Thymus (tissue), 11 donors: ENCODE measurements around the gene ABCG1. TPM values are rescaled to one million over a fixed set of nuclear protein-coding genes. Genes with fewer than 3 reads are reported as not detected.

Source experiments
- DNase-seq, 9 donors: peaks; one replicate each; pipeline ENCODE4 v3.0.0-alpha.2; 2013; ENCODE audit warnings: low spot score in 9 of 9, low read depth in 6 of 9, missing footprints in 1 of 9
- H3K27ac ChIP-seq, 2 donors: one replicate each; pipeline ENCODE4 v1.5.1; 2013; ENCODE audit warnings: control low read depth in 1 of 2, low read depth in 1 of 2, low read length in 1 of 2, mild to moderate bottlenecking in 1 of 2, moderate library complexity in 1 of 2
- H3K27me3 ChIP-seq, 2 donors: one replicate each; pipeline ENCODE4 v1.5.1; 2013; ENCODE audit warnings: low read length in 1 of 2; ENCODE audit not compliant: control insufficient read depth in 2 of 2, insufficient read depth in 1 of 2
- H3K36me3 ChIP-seq, 2 donors: one replicate each; pipeline ENCODE4 v1.5.1; 2013; ENCODE audit warnings: low read length in 1 of 2, mild to moderate bottlenecking in 1 of 2, moderate library complexity in 1 of 2; ENCODE audit not compliant: control insufficient read depth in 2 of 2, insufficient read depth in 2 of 2
- H3K4me1 ChIP-seq, 2 donors: one replicate each; pipeline ENCODE4 v1.5.1; 2013; ENCODE audit warnings: low read length in 2 of 2; ENCODE audit not compliant: control insufficient read depth in 2 of 2, insufficient read depth in 2 of 2
- H3K4me3 ChIP-seq, 2 donors: one replicate each; pipeline ENCODE4 v1.5.1; 2013; ENCODE audit warnings: low read length in 2 of 2, control low read depth in 1 of 2, mild to moderate bottlenecking in 1 of 2
- H3K9me3 ChIP-seq, 2 donors: one replicate each; pipeline ENCODE4 v1.5.1; 2013; ENCODE audit warnings: low read length in 1 of 2, mild to moderate bottlenecking in 1 of 2; ENCODE audit not compliant: control insufficient read depth in 2 of 2, insufficient read depth in 1 of 2
- WGBS: extraction: QIAGEN DNeasy Blood & Tissue Kit; methylation state at CpG from one replicate; pipeline ENCODE4 v1.1.7; 2013; 5-methylcytosine and 5-hydroxymethylcytosine counted together
- polyA plus RNA-seq: library from polyadenylated mRNA; stranded (reverse); fragments of 200-250 nt; gene quantifications from one replicate; pipeline ENCODE4 v1.2.3, GENCODE V29; 2013
- total RNA-seq: library from RNA; stranded (reverse); fragments of 120-200 nt; gene quantifications from one replicate; pipeline ENCODE4 v1.2.4, GENCODE V29; 2013
- donor health status: healthy.

Gene ABCG1
- total and polyA plus RNA-seq, 2 donors: 20.5 to 28.8 TPM

DNA sequence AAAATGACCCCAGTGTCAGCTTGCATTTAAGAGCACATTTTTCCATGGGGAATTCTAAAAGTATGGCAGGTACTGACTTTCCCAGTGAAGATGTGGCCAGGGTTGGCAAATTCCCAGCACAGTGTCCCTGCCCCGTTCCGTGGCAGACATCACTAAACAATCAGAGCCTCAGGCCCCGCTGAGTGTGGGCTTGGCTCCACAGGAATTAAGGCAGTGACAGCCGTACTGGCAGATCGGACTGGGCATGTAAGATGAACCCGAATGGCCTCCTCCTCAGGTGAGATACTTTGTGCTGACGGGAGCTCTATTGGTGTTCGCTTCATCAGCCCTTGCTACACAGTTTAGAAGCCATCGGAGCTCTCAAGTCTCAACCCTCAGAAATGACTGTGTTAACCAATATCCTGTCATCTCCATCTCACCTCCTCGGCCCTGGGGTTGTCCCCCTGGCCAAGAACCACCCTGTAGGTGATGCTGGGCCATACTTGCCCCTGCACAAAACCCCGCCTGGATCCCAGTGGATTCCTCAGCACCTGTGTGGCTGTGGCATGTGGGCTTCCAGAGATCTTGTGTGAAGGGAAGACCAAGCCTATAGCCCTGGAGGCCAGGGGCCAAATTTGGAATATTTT is 29.0 kb upstream of the ABCG1 start:
- no peaks in the 10 kb centered on the region for H3K27me3 ChIP-seq
- no peaks in the 10 kb centered on the region for H3K36me3 ChIP-seq
- no peak overlapping the region for H3K27ac ChIP-seq
- no peak overlapping the region for H3K4me3 ChIP-seq
- peaks cover 0 to 4% of the 10 kb centered on the region in 2 donors for H3K9me3 ChIP-seq
- 83% methylated on average over 11 of the region's 11 CpGs for WGBS
- peaks cover 45 to 79% of the 10 kb centered on the region in 2 donors for H3K4me1 ChIP-seq
- peak in 1 of 9 donors; percentile 26 for DNase-seq

DNA sequence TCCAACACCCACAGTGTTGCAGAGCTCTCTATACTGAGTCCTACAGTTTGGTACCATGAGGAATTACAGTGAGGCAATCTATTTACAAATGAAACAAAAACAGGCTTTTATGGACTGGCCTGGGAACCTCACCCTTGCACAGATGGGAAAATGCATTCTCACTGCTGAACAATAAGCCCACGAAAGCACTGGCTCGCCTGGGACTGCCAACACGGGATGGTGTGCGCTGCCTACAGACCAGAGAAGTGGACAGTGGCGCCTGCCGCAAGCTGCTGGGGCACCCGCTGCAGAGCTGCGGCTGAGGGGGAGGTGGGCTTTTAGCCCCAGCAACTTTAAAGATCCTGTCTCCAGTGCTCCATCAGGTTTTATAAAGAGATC is 28.5 kb upstream of the ABCG1 start:
- H3K27ac ChIP-seq: no peak overlapping the region
- H3K9me3 ChIP-seq: peaks cover 0 to 4% of the 10 kb centered on the region in 2 donors
- H3K4me3 ChIP-seq: no peak overlapping the region
- WGBS: 97% methylated on average over 8 of the region's 8 CpGs
- no peak for DNase-seq
- H3K27me3 ChIP-seq: no peaks in the 10 kb centered on the region
- H3K4me1 ChIP-seq: peaks cover 47 to 84% of the 10 kb centered on the region in 2 donors
- no peaks in the 10 kb centered on the region for H3K36me3 ChIP-seq

DNA sequence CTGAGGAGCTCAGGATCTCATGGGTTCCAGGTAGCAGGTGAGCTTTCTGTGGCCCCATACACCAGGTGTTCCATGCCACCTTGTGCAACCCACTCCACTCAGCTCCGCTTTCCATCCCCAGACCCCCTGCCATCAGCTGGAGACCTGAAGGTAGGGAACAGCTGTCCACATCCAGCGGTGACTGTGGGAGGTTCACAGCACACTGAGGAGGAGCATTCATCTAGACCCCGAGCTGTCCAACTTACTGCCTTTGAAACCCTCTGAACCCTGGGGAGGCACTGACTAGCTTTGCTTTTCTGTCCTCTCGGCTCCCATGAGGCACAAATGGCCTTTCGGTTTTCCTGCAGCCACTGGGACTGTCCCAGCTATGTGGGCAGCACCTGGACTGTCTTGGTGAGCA is 27.9 kb upstream of the ABCG1 start:
- 97% methylated on average over 5 of the region's 5 CpGs for WGBS
- H3K4me3 ChIP-seq: no peak overlapping the region

DNA sequence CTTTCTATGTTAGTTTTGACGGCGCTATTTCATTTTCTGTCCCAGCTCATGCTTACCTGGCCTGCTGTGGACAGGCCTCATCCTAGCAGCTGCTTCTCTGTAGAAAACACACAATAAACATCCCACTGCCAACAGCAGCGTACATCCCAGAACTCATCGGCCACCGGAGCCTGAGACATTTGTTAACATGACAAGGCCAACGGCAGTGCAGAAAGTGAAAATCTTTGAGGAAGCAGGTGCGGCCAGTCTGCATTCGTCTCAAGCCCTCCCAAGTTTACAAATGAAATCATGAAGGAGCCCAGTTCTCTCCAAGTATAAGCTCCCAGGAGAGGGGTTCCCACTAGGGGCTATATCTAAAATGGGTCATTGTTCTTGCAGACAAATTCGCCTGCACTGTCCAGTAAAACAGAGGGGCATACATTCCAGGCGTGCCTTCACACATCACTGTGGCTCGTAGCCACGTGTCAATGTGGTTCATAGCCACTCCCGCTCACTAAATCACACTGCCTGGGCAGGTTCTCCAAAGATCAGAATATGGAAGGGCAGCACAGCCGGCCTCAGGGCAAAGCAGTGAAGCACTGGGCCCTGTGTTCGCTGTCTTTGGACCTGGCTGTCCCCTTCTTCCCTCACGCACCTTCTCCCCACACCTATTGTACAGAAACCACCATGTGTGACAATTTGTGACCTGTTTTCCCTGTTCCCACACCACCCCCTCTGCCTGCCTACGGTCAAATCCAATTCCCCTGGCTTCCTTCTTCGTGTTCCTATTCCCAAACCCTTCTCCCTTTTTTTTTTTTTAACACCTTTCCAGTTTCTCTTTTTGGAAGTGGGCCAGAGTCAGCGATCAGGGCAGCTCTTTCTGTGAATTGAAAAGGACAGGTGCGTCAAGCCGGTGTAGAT is 27.0 kb upstream of the ABCG1 start:
- no peaks in the 10 kb centered on the region for H3K36me3 ChIP-seq
- peak in 1 of 9 donors; percentile 57 for DNase-seq
- peaks cover 43 to 82% of the 10 kb centered on the region in 2 donors for H3K4me1 ChIP-seq
- H3K4me3 ChIP-seq: no peak overlapping the region
- H3K27me3 ChIP-seq: no peaks in the 10 kb centered on the region
- 57% methylated on average over 21 of the region's 21 CpGs for WGBS
- no peak overlapping the region for H3K27ac ChIP-seq
- H3K9me3 ChIP-seq: peaks cover 0 to 2% of the 10 kb centered on the region in 2 donors

More for the DNA sequence above, 27.9 kb upstream of the ABCG1 start:
- H3K4me1 ChIP-seq: peaks cover 47 to 87% of the 10 kb centered on the region in 2 donors
- no peak overlapping the region for H3K27ac ChIP-seq
- H3K36me3 ChIP-seq: no peaks in the 10 kb centered on the region
- H3K9me3 ChIP-seq: peaks cover 0 to 4% of the 10 kb centered on the region in 2 donors
- H3K27me3 ChIP-seq: no peaks in the 10 kb centered on the region
- no peak for DNase-seq

DNA sequence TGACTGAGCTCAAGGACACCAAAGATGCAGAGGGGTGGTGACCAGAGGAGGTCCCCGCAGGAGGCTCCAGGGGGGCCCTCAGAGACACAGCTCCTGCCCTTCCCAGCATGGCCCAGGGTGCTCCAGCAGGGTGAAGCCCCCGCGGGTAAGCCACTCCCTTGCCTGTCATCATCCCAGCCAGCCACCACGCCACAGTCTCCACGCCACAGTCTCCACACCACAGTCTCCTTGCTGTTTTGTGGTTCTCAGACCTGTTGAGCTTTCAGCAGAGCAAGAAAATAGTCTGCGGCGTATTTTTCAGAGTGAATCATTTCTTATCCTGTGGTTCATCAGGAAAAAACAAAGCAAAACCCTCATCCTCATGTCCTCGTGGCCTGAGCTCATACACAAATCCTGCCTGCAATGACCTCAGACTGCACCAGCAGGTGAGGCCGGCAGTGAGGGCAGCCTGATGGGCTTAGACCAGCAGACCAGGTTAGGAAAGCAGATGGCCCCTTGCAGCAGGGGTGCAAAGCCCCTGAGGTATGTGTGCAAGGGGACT is 25.7 kb upstream of the ABCG1 start:
- WGBS: 42% methylated on average over 9 of the region's 9 CpGs

DNA sequence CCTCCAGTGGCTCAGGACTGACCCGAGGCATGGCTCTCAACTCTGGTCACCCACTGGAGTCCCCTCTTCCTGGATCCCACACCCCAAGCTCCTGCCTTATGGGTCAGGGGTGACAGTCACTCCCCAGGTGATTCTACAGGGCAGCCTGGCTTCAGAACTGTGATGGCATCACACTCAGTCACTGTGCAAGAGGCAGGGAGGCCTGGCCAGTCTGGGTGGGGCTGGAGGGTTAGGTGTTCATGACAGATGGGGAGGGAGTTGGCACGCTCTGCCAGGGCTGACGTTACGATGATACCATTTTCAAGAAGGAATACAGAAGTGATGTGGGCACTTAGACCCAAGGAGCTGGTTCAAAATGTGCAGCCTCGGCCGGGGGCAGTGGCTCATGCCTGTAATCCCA is 25.2 kb upstream of the ABCG1 start:
- no peak overlapping the region for H3K27ac ChIP-seq
- no peak overlapping the region for H3K4me3 ChIP-seq
- no peak for DNase-seq
- 98% methylated on average over 6 of the region's 6 CpGs for WGBS
- no peaks in the 10 kb centered on the region for H3K9me3 ChIP-seq
- H3K27me3 ChIP-seq: no peaks in the 10 kb centered on the region
- peaks cover 29 to 64% of the 10 kb centered on the region in 2 donors for H3K4me1 ChIP-seq
- H3K36me3 ChIP-seq: no peaks in the 10 kb centered on the region

More for the DNA sequence above, 25.7 kb upstream of the ABCG1 start:
- H3K27ac ChIP-seq: no peak overlapping the region
- H3K27me3 ChIP-seq: no peaks in the 10 kb centered on the region
- no peaks in the 10 kb centered on the region for H3K9me3 ChIP-seq
- peaks cover 32 to 69% of the 10 kb centered on the region in 2 donors for H3K4me1 ChIP-seq
- H3K36me3 ChIP-seq: no peaks in the 10 kb centered on the region
- H3K4me3 ChIP-seq: no peak overlapping the region
- DNase-seq: peak in 1 of 9 donors; percentile 51

DNA sequence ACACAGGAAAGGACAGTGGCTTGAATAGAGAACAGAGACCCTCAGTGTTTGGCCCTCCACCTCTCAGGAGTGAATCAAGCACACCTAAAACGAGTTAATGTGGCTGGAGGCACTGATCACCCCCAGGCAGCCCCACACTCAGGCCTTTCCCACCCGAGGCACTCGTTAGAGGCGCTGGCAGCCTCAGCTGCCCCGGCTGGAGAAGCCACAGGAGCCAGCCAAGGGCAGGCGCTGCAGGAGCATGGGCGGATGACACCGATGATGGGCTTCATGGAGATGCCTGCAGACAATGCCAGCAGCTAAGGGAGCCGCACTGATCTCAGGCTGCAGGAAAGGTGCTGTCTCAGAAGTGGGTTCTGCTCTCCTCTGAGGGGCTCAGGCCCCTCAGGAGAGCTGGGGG is 24.1 kb upstream of the ABCG1 start:
- no peak overlapping the region for H3K27ac ChIP-seq
- WGBS: 93% methylated on average over 9 of the region's 9 CpGs
- H3K36me3 ChIP-seq: no peaks in the 10 kb centered on the region
- peaks cover 32 to 65% of the 10 kb centered on the region in 2 donors for H3K4me1 ChIP-seq
- H3K27me3 ChIP-seq: no peaks in the 10 kb centered on the region
- H3K4me3 ChIP-seq: no peak overlapping the region
- DNase-seq: no peak
- H3K9me3 ChIP-seq: no peaks in the 10 kb centered on the region

DNA sequence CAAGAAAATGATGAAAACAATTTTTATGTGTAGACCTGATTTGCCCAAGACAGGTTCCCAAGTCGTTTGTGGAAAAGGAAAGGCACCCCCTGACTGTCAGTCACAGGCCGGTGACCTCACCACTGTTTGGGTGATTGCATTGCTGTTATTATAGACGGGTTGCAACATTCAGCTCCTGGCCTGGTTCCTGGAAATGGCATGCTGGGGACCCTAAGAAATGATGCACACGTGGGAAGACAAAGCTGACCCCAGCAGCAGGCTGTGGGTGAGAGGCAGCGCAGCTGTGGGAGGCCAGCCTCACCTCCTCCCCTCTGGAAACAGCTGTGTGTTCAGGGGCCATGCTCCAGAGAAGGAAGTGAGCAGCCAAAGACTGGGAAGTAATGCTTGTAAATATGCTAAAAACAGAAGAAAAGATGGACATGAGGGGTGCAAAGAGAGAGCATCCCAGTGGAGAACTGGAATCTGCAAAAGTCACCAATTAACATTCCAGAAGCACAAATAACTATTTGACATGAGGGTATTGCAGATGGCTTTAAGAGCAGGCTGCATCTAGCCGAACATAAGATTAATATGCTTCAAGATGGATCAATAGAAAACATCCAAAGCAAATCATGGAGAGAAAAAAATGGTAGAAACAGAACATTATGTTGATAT is 23.4 kb upstream of the ABCG1 start:
- H3K36me3 ChIP-seq: no peaks in the 10 kb centered on the region
- WGBS: 63% methylated on average over 6 of the region's 6 CpGs
- DNase-seq: peak in 1 of 9 donors; percentile 40
- no peak overlapping the region for H3K4me3 ChIP-seq
- no peaks in the 10 kb centered on the region for H3K9me3 ChIP-seq
- no peak overlapping the region for H3K27ac ChIP-seq
- H3K4me1 ChIP-seq: peaks cover 36 to 65% of the 10 kb centered on the region in 2 donors
- H3K27me3 ChIP-seq: no peaks in the 10 kb centered on the region
